Activated CD4-positive, CD25-positive, alpha-beta regulatory T cell (primary cell): ENCODE results near the gene CRLF1.
"Not testable (repeated sequence)": the region's sequence is repeated elsewhere in the genome, so short reads cannot be mapped to it uniquely, and the experiment has no call there.

Experiments
- DNase-seq, 4 experiments: peaks; one replicate each; lab custom pipeline; 2025; lab: John Stamatoyannopoulos, UW

Gene CRLF1

DNA sequence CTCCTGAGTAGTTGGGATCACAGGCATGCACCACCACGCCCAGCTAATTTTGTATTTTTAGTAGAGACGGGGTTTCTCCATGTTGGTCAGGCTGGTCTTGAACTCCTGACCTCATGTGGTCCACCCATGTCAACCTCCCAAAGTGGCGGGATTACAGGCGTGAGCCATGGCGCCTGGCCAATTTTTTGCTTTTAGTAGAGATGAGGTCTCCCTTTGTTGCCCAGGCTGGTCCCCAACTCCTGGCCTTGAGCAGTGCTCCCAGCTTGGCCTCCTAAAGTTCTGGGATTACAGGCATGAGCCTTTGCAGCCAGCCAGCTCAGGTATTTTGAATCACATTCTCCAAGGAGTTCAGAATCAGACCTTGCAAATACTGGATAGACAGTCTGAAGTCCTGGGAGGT lies 13.9 kb downstream of the CRLF1 start:
- DNase-seq: not testable (repeated sequence)

GRCh38 chr19:18591735-18592385 lies 14.7 kb downstream of the CRLF1 start:
- DNase-seq: no peak

DNA sequence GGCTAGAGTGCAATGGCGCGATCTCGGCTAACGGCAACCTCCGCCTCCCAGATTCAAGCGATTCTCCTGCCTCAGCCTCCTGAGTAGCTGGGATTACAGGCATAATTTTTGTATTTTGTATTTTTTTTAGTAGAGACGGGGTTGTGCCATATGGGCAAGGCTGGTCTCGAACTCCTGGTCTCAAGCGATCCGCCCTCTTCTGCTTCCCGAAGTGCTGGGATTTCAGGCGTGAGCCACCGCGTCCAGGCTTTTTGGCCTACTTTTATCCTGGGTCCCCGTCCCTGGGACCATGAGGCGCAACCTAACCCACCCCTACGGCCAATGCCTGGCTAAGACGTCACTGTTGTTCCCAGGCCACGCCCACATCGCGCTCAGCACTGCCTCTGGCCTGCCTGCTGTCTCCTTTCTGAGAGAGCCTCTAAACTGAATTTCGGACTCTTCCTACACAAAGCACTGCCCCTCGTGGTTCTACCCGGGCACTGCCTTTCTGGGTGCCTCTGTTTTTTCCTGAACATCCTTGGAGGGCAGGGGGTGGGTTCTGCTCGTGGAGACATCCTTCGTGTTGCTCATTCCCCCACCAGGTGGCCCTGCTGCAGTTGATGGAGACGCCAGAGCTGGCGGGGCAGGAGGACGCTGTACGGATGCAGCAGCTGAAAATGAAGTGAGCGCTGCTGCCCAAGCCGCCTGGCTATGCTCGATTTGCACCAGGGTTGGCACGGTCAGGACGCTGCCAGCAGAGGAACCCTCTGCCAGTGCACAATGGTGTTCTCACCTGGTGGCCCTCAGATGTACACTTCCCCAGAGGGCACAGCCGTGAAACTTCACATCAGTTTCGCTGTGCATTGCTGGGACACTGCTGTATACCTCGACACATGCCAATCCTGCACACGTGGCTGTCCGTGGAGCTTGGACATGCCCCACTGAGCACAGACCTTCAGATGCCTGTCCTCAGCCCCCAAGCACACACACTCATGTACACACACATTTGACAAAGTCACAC lies 16.0 kb downstream of the CRLF1 start:
- no peak for DNase-seq

GRCh38 chr19:18589380-18590272 lies 17.0 kb downstream of the CRLF1 start:
- peak; percentile 46 to 60 (median 52) for DNase-seq

DNA sequence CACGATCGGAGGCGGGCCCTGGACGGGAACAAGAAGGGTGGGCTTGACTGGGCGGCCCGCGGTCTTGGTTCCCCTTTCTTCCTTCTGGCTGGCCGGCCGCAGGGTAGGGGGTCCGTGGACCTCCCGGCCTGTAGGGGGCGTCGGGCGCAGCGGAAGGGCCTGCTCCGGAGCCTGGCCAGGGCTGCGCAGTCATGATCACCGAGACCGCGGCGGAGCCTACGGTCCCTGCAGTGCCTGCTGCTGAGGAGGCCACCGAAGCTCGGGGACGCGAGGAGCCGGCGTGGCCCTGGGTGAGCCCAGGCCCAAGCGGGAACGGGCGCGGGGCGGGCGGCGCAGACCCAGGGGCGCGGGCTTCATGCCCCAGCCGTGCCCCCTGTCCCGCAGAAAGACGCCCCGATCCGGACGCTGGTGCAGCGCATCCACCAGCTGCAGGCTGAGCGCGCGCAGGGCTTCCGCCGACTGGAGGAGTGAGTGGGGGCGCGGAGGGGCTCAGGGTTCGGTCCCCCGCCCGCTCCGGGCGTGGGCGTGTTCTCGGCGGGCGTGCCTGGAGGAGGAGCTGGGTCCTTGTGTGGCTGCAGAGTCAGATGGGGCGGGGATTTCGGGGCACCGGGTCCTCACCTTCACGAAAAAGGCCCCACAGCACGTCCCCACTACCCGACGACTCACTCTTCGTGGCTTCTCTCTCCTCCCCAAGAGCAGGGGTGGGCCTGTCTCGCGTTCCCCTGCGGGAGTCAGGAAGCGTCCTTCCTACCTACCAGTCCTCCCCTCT lies 17.8 kb downstream of the CRLF1 start, which contains the start of gene REX1BD:
Gene REX1BD, plus strand, starts transcription at position 188 of the 769 bp plus-strand sequence. Its CDS starts 4 bp downstream, at position 192.
- peak; percentile 75 to 81 (median 78) for DNase-seq

DNA sequence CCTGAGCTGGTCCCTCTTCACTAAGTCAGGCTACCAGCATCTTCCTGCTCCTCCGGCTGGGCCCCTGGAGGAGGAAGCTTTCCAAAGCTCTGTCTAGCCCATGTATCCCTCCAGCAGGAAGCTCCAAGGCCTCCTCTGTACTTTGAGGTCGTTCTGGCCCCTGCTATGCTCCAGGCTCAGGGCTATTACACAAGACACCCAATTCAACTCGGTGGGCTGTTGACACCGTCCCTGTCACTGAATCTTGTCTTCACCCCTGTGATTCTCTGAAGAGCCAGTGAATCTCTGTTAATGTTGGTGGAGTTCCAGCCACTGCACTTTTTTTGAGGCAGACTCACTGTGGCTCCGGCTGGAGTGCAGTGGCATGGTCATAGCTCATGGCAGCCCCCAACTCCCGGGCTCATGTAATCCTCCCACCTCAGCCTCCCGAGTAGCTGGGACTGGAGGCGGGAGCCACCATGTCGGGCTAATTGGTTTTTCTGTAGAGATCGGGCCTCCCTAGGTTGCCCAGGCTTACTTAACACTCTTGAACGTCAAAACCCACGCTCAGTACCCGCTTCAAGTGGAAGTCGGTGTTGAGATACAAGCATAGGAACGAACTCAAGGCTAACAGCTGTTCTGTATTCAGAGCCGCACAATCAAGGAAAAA lies 18.5 kb downstream of the CRLF1 start:
- DNase-seq: no peak

DNA sequence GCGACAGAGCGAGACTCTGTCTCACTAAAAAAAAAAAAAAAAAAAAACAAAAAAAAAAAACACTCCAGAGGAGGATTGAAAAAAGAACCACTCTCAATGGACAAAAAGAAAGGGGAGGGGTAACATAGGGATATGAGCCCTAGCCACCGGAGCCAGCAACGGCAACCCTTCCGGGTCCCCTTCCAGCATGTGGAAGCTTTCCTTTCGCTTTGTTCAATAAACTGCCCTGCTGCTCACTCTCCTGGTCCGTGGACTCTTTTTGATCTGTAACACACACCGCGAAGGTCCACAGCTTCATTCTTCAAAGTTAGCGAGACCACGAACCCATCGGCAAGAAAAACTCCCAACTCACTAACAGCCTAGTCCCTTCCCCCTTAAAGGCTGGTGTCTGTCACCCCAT lies 19.0 kb downstream of the CRLF1 start:
- DNase-seq: no peak

DNA sequence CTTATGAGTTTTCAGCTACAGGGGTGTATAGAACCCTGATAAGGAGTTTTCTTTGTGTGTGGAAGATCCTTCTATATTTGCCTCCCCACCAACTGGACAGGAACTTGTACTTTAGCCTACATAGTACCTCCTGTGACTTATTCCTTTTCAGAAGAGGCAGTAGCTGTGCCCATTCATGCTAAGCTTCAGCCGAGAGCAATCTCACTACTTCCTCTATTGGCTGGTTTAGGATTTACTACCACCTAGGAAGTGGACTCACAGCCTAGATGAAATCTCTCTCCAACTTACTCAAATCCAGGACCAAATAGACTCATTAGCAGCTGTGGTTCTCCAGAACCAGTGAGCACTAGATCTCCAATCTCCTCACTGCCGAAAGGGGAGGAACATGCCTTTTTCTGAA lies 20.3 kb downstream of the CRLF1 start:
- no peak for DNase-seq

- DNase-seq: no peak
These were observed 26.3 kb downstream of the CRLF1 start for GRCh38 chr19:18580311-18580710.

DNA sequence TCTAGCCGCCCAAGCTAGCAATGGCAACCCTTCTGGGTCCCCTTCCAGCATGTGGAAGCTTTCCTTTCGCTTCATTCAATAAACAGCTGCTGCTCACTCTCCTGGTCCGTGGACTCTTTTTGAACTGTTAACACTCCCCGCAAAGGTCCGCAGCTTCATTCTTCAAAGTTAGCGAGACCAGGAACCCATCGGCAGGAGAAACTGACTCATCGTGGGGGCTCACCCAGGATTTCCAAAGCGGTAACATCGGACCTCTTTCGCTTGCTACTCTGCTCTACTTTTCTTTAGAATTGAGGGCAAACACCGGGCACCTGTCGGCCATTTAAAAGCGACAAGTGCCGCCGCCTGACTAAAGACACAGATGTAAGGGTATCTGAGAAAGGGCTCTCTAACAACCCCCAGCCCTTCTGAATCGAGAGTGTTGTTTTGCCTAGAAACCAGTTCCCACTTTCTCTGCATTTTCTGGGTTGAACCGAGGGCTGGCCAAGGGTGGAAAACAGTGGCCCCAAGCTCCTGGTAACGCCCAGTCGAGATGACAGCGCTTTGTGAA lies 29.2 kb downstream of the CRLF1 start:
- no peak for DNase-seq

GRCh38 chr19:18576383-18576782 lies 30.2 kb downstream of the CRLF1 start:
- no peak for DNase-seq

- no peak for DNase-seq
These were observed 31.8 kb downstream of the CRLF1 start for GRCh38 chr19:18574691-18575291.

DNA sequence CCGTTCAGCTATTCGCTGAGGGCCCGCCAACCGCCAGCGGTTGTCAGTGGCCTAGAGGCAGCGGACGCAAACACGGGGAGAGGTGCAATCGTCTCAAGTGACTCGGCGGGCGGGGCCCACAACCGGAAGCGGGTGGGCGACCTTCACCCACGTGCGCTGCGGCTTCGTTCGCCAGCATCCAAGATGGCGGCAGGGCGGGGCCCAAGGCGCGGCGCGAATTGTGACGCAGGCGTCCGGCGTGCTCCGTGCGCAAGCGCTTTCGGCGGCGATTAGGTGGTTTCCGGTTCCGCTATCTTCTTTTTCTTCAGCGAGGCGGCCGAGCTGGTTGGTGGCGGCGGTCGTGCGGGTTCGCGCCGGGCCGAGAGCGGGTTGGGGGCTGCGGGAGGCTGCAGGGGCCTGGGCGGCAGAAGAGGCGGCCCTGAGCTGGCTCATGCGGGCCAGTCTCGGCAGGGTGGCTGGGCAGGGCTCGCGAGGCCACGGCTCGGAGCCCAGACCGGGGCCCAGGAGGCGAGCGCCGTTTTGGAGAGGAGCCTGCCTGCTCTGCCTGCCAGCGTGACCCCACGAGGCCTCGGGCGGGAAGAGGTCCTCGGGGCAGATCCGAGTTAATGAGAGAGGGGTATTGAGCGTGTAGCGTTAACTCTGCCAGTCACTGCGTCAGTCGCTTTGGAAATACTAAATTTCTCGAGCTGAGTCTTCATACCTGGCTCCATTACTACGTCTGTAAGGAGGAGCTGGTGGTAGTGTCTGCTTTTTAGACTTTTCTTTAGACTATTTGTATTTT lies 34.8 kb downstream of the CRLF1 start, which contains the start of gene UBA52:
Gene UBA52, plus strand, starts transcription at position 294 of the 781 bp plus-strand sequence. CDS start 1,444 bp downstream, outside the sequence.
- peak; percentile 96 to 99 (median 97) for DNase-seq

DNA sequence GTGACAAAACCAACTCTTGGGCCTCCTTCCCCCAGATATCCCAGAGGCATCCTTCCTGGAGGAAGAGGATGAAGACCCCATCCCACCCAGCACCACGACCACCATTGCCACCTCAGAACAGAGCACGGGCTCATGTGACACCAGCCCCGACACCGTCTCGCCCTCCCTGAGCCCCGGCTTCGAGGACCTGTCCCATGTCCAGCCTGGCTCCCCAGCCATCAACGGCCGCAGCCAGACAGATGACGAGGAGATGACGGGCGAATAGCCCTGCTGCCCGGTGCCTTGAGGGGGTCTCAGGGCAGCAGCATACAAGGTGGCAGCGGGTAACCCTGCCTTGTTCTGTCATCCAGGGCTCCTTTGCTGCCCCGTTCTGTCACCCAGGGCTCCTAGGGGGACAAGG lies 38.2 kb downstream of the CRLF1 start:
- DNase-seq: no peak

- DNase-seq: no peak
These were observed 39.6 kb downstream of the CRLF1 start for GRCh38 chr19:18566953-18567352.

GRCh38 chr19:18562086-18562485 lies 44.5 kb downstream of the CRLF1 start:
- no peak for DNase-seq

GRCh38 chr19:18559685-18560084 lies 46.9 kb downstream of the CRLF1 start:
- no peak for DNase-seq

DNA sequence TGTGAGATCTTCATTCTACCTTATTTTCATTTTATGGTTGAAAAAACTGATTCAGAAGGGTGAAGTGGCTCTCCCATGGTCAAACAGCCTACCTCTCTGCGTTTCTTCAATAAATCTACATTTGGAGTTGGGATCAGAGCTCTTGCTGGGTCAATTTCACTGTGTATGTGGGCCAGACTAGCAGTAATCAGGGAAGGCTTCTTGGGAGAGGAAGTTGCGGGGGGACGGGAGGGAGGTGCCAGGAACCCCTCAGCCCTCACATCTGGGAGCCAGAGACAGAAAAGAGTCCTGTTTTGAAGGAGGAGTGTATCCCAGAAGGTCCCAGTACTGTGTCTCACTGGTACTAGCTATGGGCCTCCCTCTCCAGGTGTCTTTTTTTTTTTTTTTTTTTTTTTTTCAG lies 48.0 kb downstream of the CRLF1 start:
- no peak for DNase-seq

DNA sequence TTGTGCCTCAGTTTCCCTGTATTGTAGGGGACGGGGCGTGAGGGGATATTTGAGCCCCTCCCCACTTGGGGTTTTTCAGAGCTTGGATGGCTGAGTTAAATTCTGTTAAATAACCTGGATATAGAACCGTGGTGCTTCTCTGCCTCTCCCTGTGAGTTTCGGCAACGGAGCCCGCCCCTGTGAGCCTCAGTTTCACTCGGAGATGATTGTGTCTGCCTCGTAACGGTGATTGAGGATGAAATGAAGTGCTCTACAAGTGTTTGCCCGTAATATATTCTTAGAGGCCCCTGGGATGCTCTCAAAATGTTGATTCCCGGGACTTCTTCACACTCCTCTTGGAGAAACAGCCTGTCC lies 48.4 kb downstream of the CRLF1 start:
- DNase-seq: no peak
